WERI-Rb-1 (cell line): ENCODE measurements around the gene SPEG.

Experiments used
- DNase-seq: peaks from one replicate; pipeline ENCODE4 v3.0.0-alpha.2; 2020
- H3K27ac ChIP-seq: fragments of 250-450 bp; sonication (Bioruptor Pico); 2 replicates; pipeline ENCODE4 v1.5.1; 2020; ENCODE audit warnings: mild to moderate bottlenecking, moderate library complexity
- H3K27me3 ChIP-seq: fragments of 250-450 bp; sonication (Bioruptor Pico); 2 replicates; pipeline ENCODE4 v1.5.1; 2021; ENCODE audit warnings: mild to moderate bottlenecking, low read depth, moderate library complexity; ENCODE audit not compliant: insufficient read depth, severe bottlenecking
- H3K36me3 ChIP-seq: fragments of 250-450 bp; sonication (Bioruptor Pico); 2 replicates; pipeline ENCODE4 v1.5.1; 2020; ENCODE audit warnings: mild to moderate bottlenecking, moderate library complexity
- H3K4me3 ChIP-seq: 2 replicates; pipeline ENCODE4 v1.5.1; 2011; ENCODE audit warnings: low read depth, mild to moderate bottlenecking, control low read depth, low read length
- H3K9me3 ChIP-seq: fragments of 250-450 bp; sonication (Bioruptor Pico); 2 replicates; pipeline ENCODE4 v1.5.1; 2021; ENCODE audit warnings: mild to moderate bottlenecking, moderate library complexity; ENCODE audit not compliant: severe bottlenecking
- CTCF ChIP-seq: IDR thresholded peaks from 2 replicates; pipeline ENCODE4 v1.5.1; 2011; ENCODE audit warnings: low read depth, mild to moderate bottlenecking, control low read depth, inconsistent platforms, low read length

The SPEG gene

GRCh38 chr2:219418155-219419011 is 16.3 kb upstream of the SPEG start, which contains the start of gene DES:
TSS of gene DES (plus strand) at chr2:219418377. CDS start at chr2:219418463, 86 bp downstream.
- TF ChIP-seq CTCF, result no peak
- no peaks in the 10 kb centered on the region for H3K27me3 ChIP-seq
- DNase-seq, result no peak
- H3K4me3 ChIP-seq, result no peak within 1 kb of the TSS
- H3K36me3 ChIP-seq, result no peaks in the 10 kb centered on the region
- H3K9me3 ChIP-seq, result no peaks in the 10 kb centered on the region
- no peak within 1 kb of the TSS for H3K27ac ChIP-seq

- Histone ChIP-seq H3K36me3 (no peaks in the 10 kb centered on the region), H3K4me3 (no peak overlapping the region), H3K27ac (no peak overlapping the region), H3K27me3 (no peaks in the 10 kb centered on the region), H3K9me3 (no peaks in the 10 kb centered on the region)
- no peak for DNase-seq
- no peak for TF ChIP-seq CTCF
Measured at GRCh38 chr2:219419012-219419324, 15.7 kb upstream of the SPEG start.

GRCh38 chr2:219419331-219420197 is 15.1 kb upstream of the SPEG start:
- Histone ChIP-seq H3K9me3 (no peaks in the 10 kb centered on the region), H3K4me3 (no peak overlapping the region), H3K27me3 (no peaks in the 10 kb centered on the region), H3K36me3 (no peaks in the 10 kb centered on the region), H3K27ac (no peak overlapping the region)
- no peak for DNase-seq
- no peak for TF ChIP-seq CTCF

- H3K27me3 ChIP-seq, result no peaks in the 10 kb centered on the region
- DNase-seq, result no peak
- H3K4me3 ChIP-seq, result no peak overlapping the region
- TF ChIP-seq CTCF, result no peak
- H3K36me3 ChIP-seq, result no peaks in the 10 kb centered on the region
- no peaks in the 10 kb centered on the region for H3K9me3 ChIP-seq
- no peak overlapping the region for H3K27ac ChIP-seq
Measured at GRCh38 chr2:219420687-219421086, 14.0 kb upstream of the SPEG start.

- DNase-seq, result no peak
- TF ChIP-seq CTCF, result no peak
- Histone ChIP-seq H3K4me3 (no peak overlapping the region), H3K36me3 (no peaks in the 10 kb centered on the region), H3K27me3 (no peaks in the 10 kb centered on the region), H3K27ac (no peak overlapping the region), H3K9me3 (no peaks in the 10 kb centered on the region)
Measured at GRCh38 chr2:219421323-219421722, 13.3 kb upstream of the SPEG start.
